HepG2 (cell line): Measurements from ENCODE around the gene PLCG1. TPM values are rescaled to one million over a fixed set of nuclear protein-coding genes. Genes with fewer than 3 reads are reported as not detected.
"Not testable (repeated sequence)": the region's sequence is repeated elsewhere in the genome, so short reads cannot be mapped to it uniquely, and the experiment has no call there.

Experiments
- ATAC-seq: fragments of 200-7000 bp; cut with Tn5 transposase; 3 replicates; pipeline ENCODE4 v1.9.1; 2020; ENCODE audit warnings: mild to moderate bottlenecking, moderate library complexity
- BruUV-seq: library from RNA; stranded (reverse); fragments of 400-500 nt; replicated peaks from 2 replicates; lab custom pipeline; 2021; lab: Mats Ljungman, UMichigan
- CTCF ChIA-PET: fragments of 300-600 bp; formaldehyde crosslinking; extraction: SDS; loops from one replicate; lab custom pipeline; 2021; ENCODE audit warnings: low total read pairs, inconsistent platforms, low intra/inter-chr PET ratio; lab: Yijun Ruan, JAX
- POLR2A ChIA-PET: fragments of 350-600 bp; sonication (Branson Sonifier 250); formaldehyde crosslinking; loops from one replicate; lab custom pipeline; 2020; ENCODE audit warnings: antibody characterized with exemption, inconsistent platforms; lab: Yijun Ruan, JAX
- DNase-seq: peaks from one replicate; pipeline ENCODE4 v3.0.0-alpha.2; 2015; ENCODE audit warnings: low spot score
- FAIRE-seq: peaks from 3 replicates; lab custom pipeline; 2011; peaks lifted over from hg19 to GRCh38; lab: Jason Lieb, UNC
- H2AFZ ChIP-seq: one replicate; pipeline ENCODE4 v1.6.1; 2011; ENCODE audit warnings: low read length, inconsistent platforms
- H3K27ac ChIP-seq: fragments of 300-600 bp; 3 replicates; pipeline ENCODE4 v1.8.0; 2011; ENCODE audit warnings: mixed run types, mild to moderate bottlenecking, mixed read lengths, low read length, inconsistent platforms; ENCODE audit not compliant: insufficient read depth; ENCODE audit errors: extremely low read length
- H3K27me3 ChIP-seq, 2 experiments: fragments of 200-600 bp in 1 of 2; 2 replicates in 1 of 2; 3 replicates in 1 of 2; pipeline versions ENCODE4 v1.6.0 to v1.8.0; 2011; ENCODE audit warnings: low read length in 2 of 2, mild to moderate bottlenecking in 2 of 2, moderate library complexity in 2 of 2, inconsistent platforms in 1 of 2; ENCODE audit not compliant: insufficient read depth in 2 of 2, control insufficient read depth in 1 of 2
- H3K36me3 ChIP-seq, 2 experiments: fragments of 200-600 bp in 1 of 2; replicated peaks in 1 of 2; 2 replicates in 1 of 2; 3 replicates in 1 of 2; pipeline versions ENCODE4 v1.5.1 to v1.8.0; 2011; ENCODE audit warnings: low read length in 2 of 2, inconsistent platforms in 1 of 2; ENCODE audit not compliant: insufficient read depth in 2 of 2, control insufficient read depth in 1 of 2
- H3K4me1 ChIP-seq: 2 replicates; pipeline ENCODE4 v1.5.1; 2012; ENCODE audit warnings: low read length, inconsistent platforms; ENCODE audit not compliant: insufficient read depth
- H3K4me2 ChIP-seq: 2 replicates; pipeline ENCODE4 v1.6.0; 2011; ENCODE audit warnings: low read depth, low read length, inconsistent platforms
- H3K4me3 ChIP-seq, 3 experiments: fragments of 200-600 bp in 1 of 3; sonication (generic), shearing (Covaris generic) in 1 of 3; replicated peaks in 1 of 3; 2 replicates each; pipeline ENCODE4 v1.5.1; 2011 to 2016; ENCODE audit warnings: low read length in 3 of 3, inconsistent platforms in 2 of 3, low read depth in 2 of 3, mild to moderate bottlenecking in 2 of 3, control low read depth in 1 of 3, mixed read lengths in 1 of 3; ENCODE audit not compliant: insufficient read depth in 1 of 3
- H3K79me2 ChIP-seq: one replicate; pipeline ENCODE4 v1.6.1; 2011; ENCODE audit warnings: low read length, inconsistent platforms; ENCODE audit not compliant: insufficient read depth
- H3K9ac ChIP-seq: 2 replicates; pipeline ENCODE4 v1.6.0; 2011; ENCODE audit warnings: mild to moderate bottlenecking, low read depth, low read length, inconsistent platforms; ENCODE audit not compliant: insufficient read depth
- H3K9me3 ChIP-seq: 2 replicates; pipeline ENCODE4 v1.5.1; 2012; ENCODE audit warnings: mild to moderate bottlenecking, low read length
- H4K20me1 ChIP-seq: 2 replicates; pipeline ENCODE4 v1.6.0; 2011; ENCODE audit warnings: inconsistent platforms, mild to moderate bottlenecking, low read length, moderate library complexity; ENCODE audit not compliant: insufficient read depth
- CCAR2 ChIP-seq: fragments of 200-400 bp; formaldehyde crosslinking; optimal IDR thresholded peaks from 2 replicates; pipeline ENCODE3; 2018; ENCODE audit warnings: low read depth, mild to moderate bottlenecking, low read length, moderate library complexity
- CREBL2 ChIP-seq: sonication (generic); formaldehyde crosslinking; IDR thresholded peaks from 2 replicates; pipeline ENCODE4 v1.8.1; 2023; ENCODE audit warnings: missing genetic modification reagents, mild to moderate bottlenecking, borderline replicate concordance
- NBN ChIP-seq: fragments of 450-650 bp; conservative IDR thresholded peaks from 2 replicates; pipeline ENCODE4 v1.6.1; 2017
- PHB2 ChIP-seq: fragments of 450-650 bp; IDR thresholded peaks from 2 replicates; pipeline ENCODE4 v1.6.1; 2018; ENCODE audit not compliant: partially characterized antibody
- POLR2G ChIP-seq: fragments of 200-400 bp; formaldehyde crosslinking; IDR thresholded peaks from 2 replicates; pipeline ENCODE4 v1.6.1; 2018; ENCODE audit warnings: mild to moderate bottlenecking, low read depth, low read length, moderate library complexity
- ZFP62 ChIP-seq: sonication (generic); formaldehyde crosslinking; IDR thresholded peaks from 2 replicates; pipeline ENCODE4 v1.4.0; 2020; ENCODE audit warnings: missing genetic modification reagents
- ZKSCAN8 ChIP-seq: IDR thresholded peaks from 2 replicates; pipeline ENCODE4 v1.6.1; 2016; ENCODE audit warnings: borderline replicate concordance, missing genetic modification reagents, missing compliant biosample characterization
- ZNF451 ChIP-seq: sonication (generic); formaldehyde crosslinking; IDR thresholded peaks from 2 replicates; pipeline ENCODE4 v1.5.0; 2020; ENCODE audit warnings: mild to moderate bottlenecking, missing genetic modification reagents
- ZNF740 ChIP-seq: sonication (generic); formaldehyde crosslinking; IDR thresholded peaks from 2 replicates; pipeline ENCODE4 v1.4.0; 2020; ENCODE audit warnings: missing genetic modification reagents
- ZNF746 ChIP-seq: sonication (generic); formaldehyde crosslinking; IDR thresholded peaks from 2 replicates; pipeline ENCODE4 v1.8.0; 2022; ENCODE audit warnings: mild to moderate bottlenecking, missing genetic modification reagents
- ZNF768 ChIP-seq: sonication (generic); formaldehyde crosslinking; IDR thresholded peaks from 2 replicates; pipeline ENCODE4 v1.4.0; 2020; ENCODE audit warnings: missing genetic modification reagents
- WGBS: methylation state at CpG from one replicate; pipeline ENCODE4 v1.1.6; 2017; ENCODE audit warnings: low lambda C conversion rate; 5-methylcytosine and 5-hydroxymethylcytosine counted together
- in situ Hi-C: cut with HindIII; loops from 2 replicates; pipeline ENCODE4 v1.10.0; 2017; ENCODE audit warnings: low pct_unique_long_range_greater_than_20kb; ENCODE audit not compliant: extremely low pct_ligation_motif_present
- intact Hi-C: fragments of 100-400 bp; cut with micrococcal nuclease; formaldehyde crosslinking; loops from one replicate; pipeline ENCODE4 v1.10.0; 2022; ENCODE audit not compliant: unreplicated experiment
- polyA plus RNA-seq, 8 experiments: library from polyadenylated mRNA; depleted of rRNA in 3 of 8; stranded (reverse) in 7 of 8; unstranded in 1 of 8; fragments of >200 nt; fragmentation: Illumina TruSeq in 4 of 8; extraction: Trizol in 4 of 8; gene quantifications; 2 replicates each; pipeline versions ENCODE4 v1.2.1 to v1.2.3, GENCODE V29; 2011 to 2016; ENCODE audit warnings: low read depth in 4 of 8, missing spikeins in 1 of 8, mixed read lengths in 1 of 8; ENCODE audit not compliant: insufficient read depth in 1 of 8
- total RNA-seq, 5 experiments: library from RNA; depleted of rRNA; stranded (reverse); fragments of >200 nt; fragmentation: Illumina TruSeq; extraction: Trizol; gene quantifications; 2 replicates each; pipeline ENCODE4 v1.2.3, GENCODE V29; 2016; ENCODE audit warnings: low read depth in 1 of 5

PLCG1 gene
- total and polyA plus RNA-seq, 2 of the 13 experiments (the other 11 are each of a cell fraction or from before 2014, with no cell fraction given), result 85.3 to 158 TPM

GRCh38 chr20:41126719-41127118, 10.6 kb upstream of the PLCG1 start:
- Histone ChIP-seq H3K4me2 (no peak overlapping the region), H3K9me3 (no peaks in the 10 kb centered on the region), H3K36me3 (peaks cover 15 to 30% of the 10 kb centered on the region in 2 experiments), H3K4me1 (peaks cover 21% of the 10 kb centered on the region), H3K79me2 (no peaks in the 10 kb centered on the region), H4K20me1 (no peaks in the 10 kb centered on the region), H3K27me3 (no peaks in the 10 kb centered on the region), H3K27ac (no peak overlapping the region), H3K9ac (no peak overlapping the region), H3K4me3 (no peak overlapping the region), H2AFZ (no peak overlapping the region)
- TF ChIP-seq ZNF746 (CRISPR knock-in tag) (no peak), POLR2G (peak; percentile 19; the same call in 1 of the 2 replicates), ZFP62 (CRISPR knock-in tag) (no peak), CCAR2 (peak; percentile 77), ZNF768 (CRISPR knock-in tag) (no peak), ZNF740 (CRISPR knock-in tag) (no peak), ZNF451 (no peak), NBN (no peak), PHB2 (no peak), CREBL2 (CRISPR knock-in tag) (no peak), ZKSCAN8 (no peak)
- BruUV-seq, result no TSS peak
- ChIA-PET POLR2A (no interaction called here), CTCF (no interaction called here)
- DNase-seq (no peak), ATAC-seq (no peak), FAIRE-seq (no peak)
- WGBS, result 95% methylated on average over 3 of the region's 3 CpGs
- intact Hi-C loops (no loop called here), in situ Hi-C loops (no loop called here)

- BruUV-seq, CTCF ChIA-PET, ATAC-seq, intact Hi-C loops, H3K27ac ChIP-seq, H2AFZ ChIP-seq, FAIRE-seq, H4K20me1 ChIP-seq, H3K9ac ChIP-seq, H3K27me3 ChIP-seq, in situ Hi-C loops, H3K4me3 ChIP-seq, H3K9me3 ChIP-seq, H3K4me2 ChIP-seq, DNase-seq, H3K79me2 ChIP-seq: not testable (repeated sequence)
- 100% methylated on average over 1 of the region's 3 CpGs for whole genome bisulfite sequencing
- peaks cover 37% of the 10 kb centered on the region for H3K4me1 ChIP-seq
- H3K36me3 ChIP-seq, result peaks cover 6 to 14% of the 10 kb centered on the region in 2 experiments; a peak in 4 of 5 replicates
- POLR2A ChIA-PET, result interaction anchor here (1.1 kb wide), 1 partner anchor 8 kb away, joined by 4 read pairs; no protein-coding TSS in a partner anchor
These were observed 9.0 kb upstream of the PLCG1 start for GRCh38 chr20:41128317-41128716.
